ENCODE measurements around the gene ORMDL3. TPM values are rescaled to one million over a fixed set of nuclear protein-coding genes. Genes with fewer than 3 reads are reported as not detected.

ORMDL3 gene
- total RNA-seq, 1 experiment from 2014 or later, result 55.1 TPM

- DNase-seq (ENCODE audit: low read depth, low spot score) (no peak), ATAC-seq (no peak)
- no TSS peak for BruUV-seq (replicated peaks)
- POLR2A ChIA-PET, result no interaction called here
- no peak within 1 kb of the TSS for H3K4me3 ChIP-seq (ENCODE audit: low read depth in 2 of 2, low read length in 2 of 2)
- H3K27me3 ChIP-seq (ENCODE audit: control insufficient read depth, insufficient read depth, low read length), result no peaks in the 10 kb centered on the region
- CTCF ChIA-PET, result no interaction called here
- no peak within 1 kb of the TSS for H3K27ac ChIP-seq (ENCODE audit: low read length)
- H3K9me3 ChIP-seq (ENCODE audit: control insufficient read depth, insufficient read depth, low read depth, low read length), result no peaks in the 10 kb centered on the region
- intact Hi-C loops (cut with micrococcal nuclease; ENCODE audit: unreplicated experiment) (no loop called here), in situ Hi-C loops (cut with HindIII; ENCODE audit: low pct_unique_long_range_greater_than_20kb, low sequenced_read_pairs) (no loop called here)
- no peak for TF ChIP-seq POLR2AphosphoS5 (IDR thresholded peaks at IDR 0.05; ENCODE audit: low read depth, low read length)
- TF ChIP-seq, protein P1, sequence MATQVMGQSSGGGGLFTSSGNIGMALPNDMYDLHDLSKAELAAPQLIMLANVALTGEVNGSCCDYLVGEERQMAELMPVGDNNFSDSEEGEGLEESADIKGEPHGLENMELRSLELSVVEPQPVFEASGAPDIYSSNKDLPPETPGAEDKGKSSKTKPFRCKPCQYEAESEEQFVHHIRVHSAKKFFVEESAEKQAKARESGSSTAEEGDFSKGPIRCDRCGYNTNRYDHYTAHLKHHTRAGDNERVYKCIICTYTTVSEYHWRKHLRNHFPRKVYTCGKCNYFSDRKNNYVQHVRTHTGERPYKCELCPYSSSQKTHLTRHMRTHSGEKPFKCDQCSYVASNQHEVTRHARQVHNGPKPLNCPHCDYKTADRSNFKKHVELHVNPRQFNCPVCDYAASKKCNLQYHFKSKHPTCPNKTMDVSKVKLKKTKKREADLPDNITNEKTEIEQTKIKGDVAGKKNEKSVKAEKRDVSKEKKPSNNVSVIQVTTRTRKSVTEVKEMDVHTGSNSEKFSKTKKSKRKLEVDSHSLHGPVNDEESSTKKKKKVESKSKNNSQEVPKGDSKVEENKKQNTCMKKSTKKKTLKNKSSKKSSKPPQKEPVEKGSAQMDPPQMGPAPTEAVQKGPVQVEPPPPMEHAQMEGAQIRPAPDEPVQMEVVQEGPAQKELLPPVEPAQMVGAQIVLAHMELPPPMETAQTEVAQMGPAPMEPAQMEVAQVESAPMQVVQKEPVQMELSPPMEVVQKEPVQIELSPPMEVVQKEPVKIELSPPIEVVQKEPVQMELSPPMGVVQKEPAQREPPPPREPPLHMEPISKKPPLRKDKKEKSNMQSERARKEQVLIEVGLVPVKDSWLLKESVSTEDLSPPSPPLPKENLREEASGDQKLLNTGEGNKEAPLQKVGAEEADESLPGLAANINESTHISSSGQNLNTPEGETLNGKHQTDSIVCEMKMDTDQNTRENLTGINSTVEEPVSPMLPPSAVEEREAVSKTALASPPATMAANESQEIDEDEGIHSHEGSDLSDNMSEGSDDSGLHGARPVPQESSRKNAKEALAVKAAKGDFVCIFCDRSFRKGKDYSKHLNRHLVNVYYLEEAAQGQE (IDR thresholded peaks at IDR 0.05; ENCODE audit: insufficient read depth in 1 of 2, low read depth in 2 of 2, low read length in 1 of 2), result no peak
- no peaks in the 10 kb centered on the region for H3K4me1 ChIP-seq (ENCODE audit: control insufficient read depth, insufficient read depth, low read length)
- no peaks in the 10 kb centered on the region for H3K36me3 ChIP-seq (ENCODE audit: control insufficient read depth, insufficient read depth, low read length)
Observed at GRCh38 chr17:39962642-39963220, 35.3 kb upstream of the ORMDL3 start, which contains the start of gene GSDMA. TSS of gene GSDMA (plus strand) at chr17:39963004. CDS start at chr17:39965688, 2,684 bp downstream.

GRCh38 chr17:39960524-39961041 is 33.2 kb upstream of the ORMDL3 start:
- intact Hi-C loops (cut with micrococcal nuclease; ENCODE audit: unreplicated experiment) (no loop called here), in situ Hi-C loops (cut with HindIII; ENCODE audit: low pct_unique_long_range_greater_than_20kb, low sequenced_read_pairs) (no loop called here)
- Histone ChIP-seq H3K4me1 (ENCODE audit: control insufficient read depth, insufficient read depth, low read length) (no peaks in the 10 kb centered on the region), H3K27me3 (ENCODE audit: control insufficient read depth, insufficient read depth, low read length) (no peaks in the 10 kb centered on the region), H3K27ac (ENCODE audit: low read length) (no peak overlapping the region), H3K4me3 (ENCODE audit: low read depth in 2 of 2, low read length in 2 of 2) (no peak overlapping the region), H3K36me3 (ENCODE audit: control insufficient read depth, insufficient read depth, low read length) (no peaks in the 10 kb centered on the region), H3K9me3 (ENCODE audit: control insufficient read depth, insufficient read depth, low read depth, low read length) (no peaks in the 10 kb centered on the region)
- ChIA-PET POLR2A (no interaction called here), CTCF (interaction anchor here (0.7 kb wide), 1 partner anchor 52 kb away, joined by 5 read pairs; no protein-coding TSS in a partner anchor)
- ATAC-seq (no peak), DNase-seq (ENCODE audit: low read depth, low spot score) (no peak)
- no peak for TF ChIP-seq CTCF (IDR thresholded peaks at IDR 0.05)
- no peak for TF ChIP-seq TCF7L2 (IDR thresholded peaks at IDR 0.05; ENCODE audit: low read depth, low read length)
- no peak for TF ChIP-seq SIN3A (IDR thresholded peaks at IDR 0.05; ENCODE audit: borderline replicate concordance, insufficient read depth, low read depth, low read length)
- TF ChIP-seq, protein P1 (IDR thresholded peaks at IDR 0.05; ENCODE audit: insufficient read depth in 1 of 2, low read depth in 2 of 2, low read length in 1 of 2), result no peak
- TF ChIP-seq POLR2AphosphoS5 (IDR thresholded peaks at IDR 0.05; ENCODE audit: low read depth, low read length), result no peak
- no TSS peak for BruUV-seq (replicated peaks)
